HepG2 (cell line): ENCODE data around the gene SCN8A.

Experiments
- ATF3 ChIP-seq: sonication (generic); formaldehyde crosslinking; IDR thresholded peaks from 2 replicates; pipeline ENCODE4 v1.4.0; 2020; ENCODE audit warnings: missing genetic modification reagents
- CBFB ChIP-seq: sonication (generic); formaldehyde crosslinking; IDR thresholded peaks from 2 replicates; pipeline ENCODE4 v1.4.0; 2020; ENCODE audit warnings: missing genetic modification reagents
- CEBPZ ChIP-seq: IDR thresholded peaks from 2 replicates; pipeline ENCODE4 v1.6.1; 2012; ENCODE audit warnings: low read length, improper control_type of control experiment
- FLYWCH1 ChIP-seq: sonication (generic); formaldehyde crosslinking; IDR thresholded peaks from 2 replicates; pipeline ENCODE4 v1.8.1; 2023; ENCODE audit warnings: mild to moderate bottlenecking, missing genetic modification reagents
- JUND ChIP-seq: sonication (generic); formaldehyde crosslinking; IDR thresholded peaks from 2 replicates; pipeline ENCODE4 v1.8.0; 2022; ENCODE audit warnings: mild to moderate bottlenecking, missing genetic modification reagents
- NFYB ChIP-seq: sonication (generic); formaldehyde crosslinking; IDR thresholded peaks from 2 replicates; pipeline ENCODE4 v1.4.0; 2020; ENCODE audit warnings: missing genetic modification reagents
- PBX3 ChIP-seq: sonication (generic); formaldehyde crosslinking; IDR thresholded peaks from 2 replicates; pipeline ENCODE4 v1.8.1; 2023; ENCODE audit warnings: missing genetic modification reagents, inconsistent platforms, borderline replicate concordance
- SMC3 ChIP-seq: IDR thresholded peaks from 2 replicates; pipeline ENCODE4 v1.6.1; 2011; ENCODE audit warnings: low read length, improper control_type of control experiment
- ZNF10 ChIP-seq: sonication (generic); formaldehyde crosslinking; IDR thresholded peaks from 2 replicates; pipeline ENCODE4 v1.4.0; 2020; ENCODE audit warnings: mild to moderate bottlenecking, low read depth, missing genetic modification reagents, borderline replicate concordance
- ZNF143 ChIP-seq: sonication (generic); formaldehyde crosslinking; IDR thresholded peaks from 2 replicates; pipeline ENCODE4 v1.4.0; 2020; ENCODE audit warnings: missing genetic modification reagents
- ZNF687 ChIP-seq: sonication (generic); formaldehyde crosslinking; IDR thresholded peaks from 2 replicates; pipeline ENCODE4 v1.5.1; 2020; ENCODE audit warnings: mild to moderate bottlenecking, missing genetic modification reagents, moderate library complexity
- TF ChIP-seq, protein P1 (sequence below): sonication (generic); formaldehyde crosslinking; IDR thresholded peaks from 2 replicates; pipeline ENCODE4 v1.5.0; 2020; ENCODE audit warnings: mild to moderate bottlenecking, missing genetic modification reagents, moderate library complexity

DNA sequence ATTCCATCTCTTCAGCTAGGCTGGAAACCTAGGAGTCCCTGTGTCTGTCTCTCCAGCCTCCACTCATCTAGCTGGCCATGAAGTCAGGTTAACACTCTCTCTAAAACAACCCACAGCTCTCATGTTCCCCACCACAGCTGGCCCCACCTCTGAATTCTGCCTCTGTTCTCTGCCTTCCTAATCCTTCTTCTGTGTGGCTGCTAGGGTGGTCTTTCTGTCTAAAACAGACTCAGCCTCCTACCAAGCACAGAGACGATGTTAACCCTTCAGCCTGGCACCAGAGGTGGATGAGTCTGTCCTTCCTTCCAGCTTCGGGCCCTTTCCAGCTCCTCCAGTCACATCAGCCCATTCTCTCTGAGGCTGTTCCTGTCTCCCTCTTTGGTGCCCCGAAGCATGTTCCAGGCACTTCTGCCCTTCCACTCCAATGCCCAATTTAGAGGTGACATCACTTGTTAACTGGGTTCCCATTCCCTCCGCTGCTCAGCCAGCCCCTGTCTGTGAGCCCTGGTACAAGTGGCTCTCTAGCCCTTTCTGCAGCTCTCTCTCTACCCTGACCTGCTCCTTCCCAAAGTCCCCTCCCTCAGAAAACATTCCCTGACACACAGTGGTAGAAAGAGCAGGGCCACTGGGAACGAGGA, 248.4 kb downstream of the SCN8A start:
- TF ChIP-seq NFYB (CRISPR knock-in tag), result no peak
- TF ChIP-seq JUND (CRISPR knock-in tag), result no peak
- TF ChIP-seq ZNF687 (CRISPR knock-in tag), result no peak
- TF ChIP-seq, protein P1, sequence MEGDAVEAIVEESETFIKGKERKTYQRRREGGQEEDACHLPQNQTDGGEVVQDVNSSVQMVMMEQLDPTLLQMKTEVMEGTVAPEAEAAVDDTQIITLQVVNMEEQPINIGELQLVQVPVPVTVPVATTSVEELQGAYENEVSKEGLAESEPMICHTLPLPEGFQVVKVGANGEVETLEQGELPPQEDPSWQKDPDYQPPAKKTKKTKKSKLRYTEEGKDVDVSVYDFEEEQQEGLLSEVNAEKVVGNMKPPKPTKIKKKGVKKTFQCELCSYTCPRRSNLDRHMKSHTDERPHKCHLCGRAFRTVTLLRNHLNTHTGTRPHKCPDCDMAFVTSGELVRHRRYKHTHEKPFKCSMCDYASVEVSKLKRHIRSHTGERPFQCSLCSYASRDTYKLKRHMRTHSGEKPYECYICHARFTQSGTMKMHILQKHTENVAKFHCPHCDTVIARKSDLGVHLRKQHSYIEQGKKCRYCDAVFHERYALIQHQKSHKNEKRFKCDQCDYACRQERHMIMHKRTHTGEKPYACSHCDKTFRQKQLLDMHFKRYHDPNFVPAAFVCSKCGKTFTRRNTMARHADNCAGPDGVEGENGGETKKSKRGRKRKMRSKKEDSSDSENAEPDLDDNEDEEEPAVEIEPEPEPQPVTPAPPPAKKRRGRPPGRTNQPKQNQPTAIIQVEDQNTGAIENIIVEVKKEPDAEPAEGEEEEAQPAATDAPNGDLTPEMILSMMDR, result no peak
- no peak for TF ChIP-seq ZNF10 (CRISPR knock-in tag)
- no peak for TF ChIP-seq SMC3
- TF ChIP-seq ATF3, result no peak
- TF ChIP-seq ZNF143 (CRISPR knock-in tag), result no peak
- TF ChIP-seq CBFB, result no peak
- no peak for TF ChIP-seq PBX3 (CRISPR knock-in tag)
- no peak for TF ChIP-seq FLYWCH1 (CRISPR knock-in tag)
- no peak for TF ChIP-seq CEBPZ
